ENCODE measurements around the gene YKT6.

- TF ChIP-seq CTCF (IDR thresholded peaks at IDR 0.05) (no peak), POLR2A (IDR thresholded peaks at IDR 0.05) (no peak), POLR2AphosphoS5 (IDR thresholded peaks at IDR 0.05) (no peak), EP300 (IDR thresholded peaks at IDR 0.05; ENCODE audit: low read depth) (no peak)
These were observed 29.5 kb downstream of the YKT6 start for GRCh38 chr7:44230286-44230685.

All from transverse colon (tissue), 4 donors.